Measurements from ENCODE around the gene MYBPH.

Gene MYBPH

GRCh38 chr1:203146042-203146369 lies 29.6 kb downstream of the MYBPH start:
- no peak for DNase-seq

- no peak for DNase-seq
These were observed 30.1 kb downstream of the MYBPH start for GRCh38 chr1:203145321-203146041.

- peak; percentile 36 for DNase-seq
These were observed 31.0 kb downstream of the MYBPH start for GRCh38 chr1:203144661-203145060.

GRCh38 chr1:203143641-203144040 lies 32.0 kb downstream of the MYBPH start:
- no peak for DNase-seq

- DNase-seq = no peak
These were observed 32.8 kb downstream of the MYBPH start for GRCh38 chr1:203142684-203143408.

- DNase-seq = no peak
These were observed 33.5 kb downstream of the MYBPH start for GRCh38 chr1:203142124-203142523.

- no peak for DNase-seq
These were observed 34.7 kb downstream of the MYBPH start for GRCh38 chr1:203140743-203141520.

GRCh38 chr1:203139976-203140475 lies 35.6 kb downstream of the MYBPH start:
- DNase-seq = no peak

- DNase-seq = no peak
These were observed 37.6 kb downstream of the MYBPH start for GRCh38 chr1:203138066-203138465.

GRCh38 chr1:203137324-203137723 lies 38.3 kb downstream of the MYBPH start:
- DNase-seq = no peak

GRCh38 chr1:203136409-203137042 lies 39.1 kb downstream of the MYBPH start:
- DNase-seq = no peak

- no peak for DNase-seq
These were observed 39.9 kb downstream of the MYBPH start for GRCh38 chr1:203135636-203136305.

- DNase-seq = peak; percentile 47
These were observed 41.5 kb downstream of the MYBPH start for GRCh38 chr1:203133970-203134725.

GRCh38 chr1:203131548-203132200 lies 44.0 kb downstream of the MYBPH start:
- DNase-seq = no peak

- DNase-seq = no peak
These were observed 45.2 kb downstream of the MYBPH start for GRCh38 chr1:203130358-203130985.

GRCh38 chr1:203129501-203130231 lies 46.0 kb downstream of the MYBPH start:
- DNase-seq = no peak

GRCh38 chr1:203128716-203129500 lies 46.7 kb downstream of the MYBPH start:
- DNase-seq = no peak

- DNase-seq = no peak
These were observed 47.3 kb downstream of the MYBPH start for GRCh38 chr1:203128431-203128715.

- peak; percentile 49 for DNase-seq
These were observed 47.8 kb downstream of the MYBPH start, which contains the start of gene ADORA1 for GRCh38 chr1:203127666-203128430. Gene ADORA1 (plus strand): TSS chr1:203127726. CDS start chr1:203128842, 1,116 bp downstream.
